DOHH2 (cell line): ENCODE measurements around the gene STAT5A.

Source experiments
- H3F3A ChIP-seq: fragments of 200-600 bp; sonication (generic), shearing (Covaris generic); 2 replicates; pipeline ENCODE4 v1.6.0; 2016; ENCODE audit warnings: antibody characterized with exemption, mild to moderate bottlenecking; ENCODE audit not compliant: control insufficient read depth, insufficient read depth
- H3K27ac ChIP-seq: fragments of 200-600 bp; sonication (generic); 2 replicates; pipeline ENCODE4 v1.5.1; 2014; ENCODE audit warnings: low read depth, mild to moderate bottlenecking, low read length, moderate library complexity
- H3K27me3 ChIP-seq: fragments of 200-600 bp; sonication (generic); 2 replicates; pipeline ENCODE4 v1.6.1; 2014; ENCODE audit warnings: mild to moderate bottlenecking, low read length, mixed read lengths; ENCODE audit not compliant: control insufficient read depth
- H3K36me3 ChIP-seq: fragments of 200-600 bp; sonication (generic); 2 replicates; pipeline ENCODE4 v1.6.1; 2014; ENCODE audit warnings: mild to moderate bottlenecking, low read length, moderate library complexity, mixed read lengths; ENCODE audit not compliant: control insufficient read depth
- H3K4me1 ChIP-seq: fragments of 200-600 bp; sonication (generic); 2 replicates; pipeline ENCODE4 v1.6.1; 2014; ENCODE audit warnings: mild to moderate bottlenecking, low read length, mixed read lengths; ENCODE audit not compliant: control insufficient read depth
- H3K4me2 ChIP-seq: fragments of 200-600 bp; sonication (generic); 2 replicates; pipeline ENCODE4 v1.6.0; 2014; ENCODE audit warnings: mild to moderate bottlenecking, low read length, moderate library complexity
- H3K4me3 ChIP-seq: fragments of 200-600 bp; sonication (generic); 2 replicates; pipeline ENCODE4 v1.5.1; 2014; ENCODE audit warnings: mild to moderate bottlenecking, low read length, mixed read lengths
- H3K79me2 ChIP-seq: fragments of 200-600 bp; sonication (generic); 2 replicates; pipeline ENCODE4 v1.6.1; 2014; ENCODE audit warnings: mild to moderate bottlenecking, low read length, mixed read lengths; ENCODE audit not compliant: control insufficient read depth
- H3K9me2 ChIP-seq: fragments of 200-600 bp; sonication (generic); replicated peaks from 2 replicates; pipeline ENCODE4 v1.6.1; 2014; ENCODE audit warnings: mild to moderate bottlenecking, low read length, mixed read lengths; ENCODE audit not compliant: control insufficient read depth
- H3K9me3 ChIP-seq: fragments of 200-600 bp; sonication (generic); 2 replicates; pipeline ENCODE4 v1.6.1; 2014; ENCODE audit warnings: antibody characterized with exemption, low read length, mixed read lengths; ENCODE audit not compliant: control insufficient read depth, insufficient read depth
- H4K20me1 ChIP-seq: fragments of 200-600 bp; sonication (generic); 2 replicates; pipeline ENCODE4 v1.6.0; 2014; ENCODE audit warnings: low read depth, mild to moderate bottlenecking, antibody characterized with exemption, low read length, moderate library complexity; ENCODE audit not compliant: control insufficient read depth, insufficient read depth
- CTCF ChIP-seq: fragments of 200-600 bp; sonication (generic); IDR thresholded peaks from one replicate; pipeline ENCODE4 v1.5.1; 2014; ENCODE audit warnings: antibody characterized with exemption, mild to moderate bottlenecking, low read depth, low read length; ENCODE audit not compliant: poor library complexity, severe bottlenecking
- EZH2phosphoT487 ChIP-seq: fragments of 200-600 bp; sonication (generic); IDR thresholded peaks from 2 replicates; pipeline ENCODE4 v1.6.1; 2017; ENCODE audit warnings: borderline replicate concordance, mild to moderate bottlenecking, antibody characterized with exemption, low read length, moderate library complexity, mixed read lengths

STAT5A gene

GRCh38 chr17:42279776-42280630, 8.3 kb upstream of the STAT5A start:
- Histone ChIP-seq H3K4me3 (no peak overlapping the region), H4K20me1 (no peaks in the 10 kb centered on the region), H3K9me3 (no peaks in the 10 kb centered on the region), H3F3A (peaks cover 13% of the 10 kb centered on the region), H3K4me1 (peaks cover 21% of the 10 kb centered on the region), H3K79me2 (peaks cover 9% of the 10 kb centered on the region), H3K36me3 (peaks cover 6% of the 10 kb centered on the region), H3K4me2 (no peak overlapping the region), H3K27ac (no peak overlapping the region), H3K9me2 (no peaks in the 10 kb centered on the region), H3K27me3 (no peaks in the 10 kb centered on the region)
- TF ChIP-seq EZH2phosphoT487 = no peak
- no peak for TF ChIP-seq CTCF

GRCh38 chr17:42281571-42282096, 6.7 kb upstream of the STAT5A start:
- peaks cover 31% of the 10 kb centered on the region for H3K4me1 ChIP-seq
- peaks cover 13% of the 10 kb centered on the region for H3F3A ChIP-seq
- no peaks in the 10 kb centered on the region for H3K9me2 ChIP-seq
- no peaks in the 10 kb centered on the region for H3K9me3 ChIP-seq
- TF ChIP-seq CTCF (no peak), EZH2phosphoT487 (no peak)
- no peak overlapping the region for H3K27ac ChIP-seq
- no peaks in the 10 kb centered on the region for H3K27me3 ChIP-seq
- H3K4me2 ChIP-seq = no peak overlapping the region
- no peaks in the 10 kb centered on the region for H3K36me3 ChIP-seq
- H4K20me1 ChIP-seq = no peaks in the 10 kb centered on the region
- no peak overlapping the region for H3K4me3 ChIP-seq
- H3K79me2 ChIP-seq = no peaks in the 10 kb centered on the region

- H3K79me2 ChIP-seq = no peaks in the 10 kb centered on the region; the same call in 1 of the 2 replicates
- H3K9me3 ChIP-seq = no peaks in the 10 kb centered on the region
- H3F3A ChIP-seq = peaks cover 8% of the 10 kb centered on the region
- H3K4me1 ChIP-seq = peaks cover 31% of the 10 kb centered on the region
- no peak overlapping the region for H3K4me3 ChIP-seq
- no peaks in the 10 kb centered on the region for H3K36me3 ChIP-seq
- H3K27me3 ChIP-seq = no peaks in the 10 kb centered on the region
- no peak overlapping the region for H3K27ac ChIP-seq
- H3K9me2 ChIP-seq = no peaks in the 10 kb centered on the region
- no peak for TF ChIP-seq EZH2phosphoT487
- H3K4me2 ChIP-seq = no peak overlapping the region
- H4K20me1 ChIP-seq = no peaks in the 10 kb centered on the region
Measured at GRCh38 chr17:42282478-42283080, 5.7 kb upstream of the STAT5A start.
